OCI-LY3 (cell line): ENCODE data around the gene NEDD4L.
A peak's percentile ranks its signal among the peaks of the same experiment; 100 is the strongest.

Experiments used
- CTCF ChIP-seq: fragments of 200-600, 300-600 bp; sonication (generic); IDR thresholded peaks from 2 replicates; pipeline ENCODE4 v1.5.1; 2014; ENCODE audit warnings: antibody characterized with exemption, low read length, low read depth
- EZH2phosphoT487 ChIP-seq: fragments of 200-600 bp; shearing (Covaris generic); IDR thresholded peaks from 2 replicates; pipeline ENCODE4 v1.6.1; 2018; ENCODE audit warnings: antibody characterized with exemption, mixed run types, low read depth

GRCh38 chr18:58044370-58045241 lies 580 bp downstream of the NEDD4L start:
- TF ChIP-seq CTCF = peak; percentile 20
- no peak for TF ChIP-seq EZH2phosphoT487
